Lower lobe of right lung (tissue), 2 donors: ENCODE results near the gene KPNA6. TPM values are rescaled to one million over a fixed set of nuclear protein-coding genes. Genes with fewer than 3 reads are reported as not detected.

Experiments used
- ATAC-seq, 2 donors: fragments of 200-7000 bp; cut with Tn5 transposase; one replicate each; pipeline ENCODE4 v1.9.1; 2020 to 2022; ENCODE audit warnings: mild to moderate bottlenecking in 2 of 2, moderate library complexity in 2 of 2
- DNase-seq: peaks from one replicate; pipeline ENCODE4 v3.0.0-alpha.2; 2020
- H3K27ac ChIP-seq: fragments of 200-600 bp; one replicate; pipeline ENCODE4 v1.8.0; 2022
- H3K27me3 ChIP-seq: fragments of 200-600 bp; one replicate; pipeline ENCODE4 v1.8.0; 2022; ENCODE audit warnings: low read depth
- H3K36me3 ChIP-seq: fragments of 200-600 bp; one replicate; pipeline ENCODE4 v1.8.0; 2022; ENCODE audit warnings: mild to moderate bottlenecking
- H3K4me1 ChIP-seq: fragments of 200-600 bp; one replicate; pipeline ENCODE4 v1.8.0; 2022
- H3K4me3 ChIP-seq: fragments of 200-600 bp; one replicate; pipeline ENCODE4 v1.8.0; 2022; ENCODE audit warnings: mild to moderate bottlenecking
- H3K9me3 ChIP-seq: fragments of 200-600 bp; one replicate; pipeline ENCODE4 v1.8.0; 2022
- intact Hi-C: fragments of 100-400 bp; cut with DNase I; formaldehyde crosslinking; loops from one replicate; pipeline ENCODE4 v1.11.0; 2022
- total RNA-seq: library from RNA; stranded (reverse); fragmentation: NEBNext Ultra II Directional; extraction: Animal tissue kit (Norgen Biotek cat#: 25700); gene quantifications from one replicate; pipeline ENCODE4 v1.2.1, GENCODE V29; 2021
- TF ChIP-seq, protein P1 (sequence below): fragments of 200-600 bp; IDR thresholded peaks from one replicate; pipeline ENCODE4 v1.8.0; 2022; ENCODE audit warnings: antibody characterized with exemption, mild to moderate bottlenecking
- donor health status: DM: no; HTN: yes; CAD: no; lungs with severe emphysema.

Gene KPNA6
- total RNA-seq, 1 donor from 2014 or later, result 57.1 TPM

- Histone ChIP-seq H3K4me3 (peak overlapping the region; percentile 76), H3K36me3 (peaks cover 48% of the 10 kb centered on the region), H3K9me3 (no peaks in the 10 kb centered on the region), H3K4me1 (peaks cover 53% of the 10 kb centered on the region), H3K27ac (peak overlapping the region; percentile 85), H3K27me3 (no peaks in the 10 kb centered on the region)
- no peak for ATAC-seq
- intact Hi-C loops, result no loop called here
- TF ChIP-seq, protein P1, sequence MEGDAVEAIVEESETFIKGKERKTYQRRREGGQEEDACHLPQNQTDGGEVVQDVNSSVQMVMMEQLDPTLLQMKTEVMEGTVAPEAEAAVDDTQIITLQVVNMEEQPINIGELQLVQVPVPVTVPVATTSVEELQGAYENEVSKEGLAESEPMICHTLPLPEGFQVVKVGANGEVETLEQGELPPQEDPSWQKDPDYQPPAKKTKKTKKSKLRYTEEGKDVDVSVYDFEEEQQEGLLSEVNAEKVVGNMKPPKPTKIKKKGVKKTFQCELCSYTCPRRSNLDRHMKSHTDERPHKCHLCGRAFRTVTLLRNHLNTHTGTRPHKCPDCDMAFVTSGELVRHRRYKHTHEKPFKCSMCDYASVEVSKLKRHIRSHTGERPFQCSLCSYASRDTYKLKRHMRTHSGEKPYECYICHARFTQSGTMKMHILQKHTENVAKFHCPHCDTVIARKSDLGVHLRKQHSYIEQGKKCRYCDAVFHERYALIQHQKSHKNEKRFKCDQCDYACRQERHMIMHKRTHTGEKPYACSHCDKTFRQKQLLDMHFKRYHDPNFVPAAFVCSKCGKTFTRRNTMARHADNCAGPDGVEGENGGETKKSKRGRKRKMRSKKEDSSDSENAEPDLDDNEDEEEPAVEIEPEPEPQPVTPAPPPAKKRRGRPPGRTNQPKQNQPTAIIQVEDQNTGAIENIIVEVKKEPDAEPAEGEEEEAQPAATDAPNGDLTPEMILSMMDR, result no peak
- DNase-seq, result no peak
Measured at GRCh38 chr1:32181065-32181464, 73.2 kb downstream of the KPNA6 start.

DNA sequence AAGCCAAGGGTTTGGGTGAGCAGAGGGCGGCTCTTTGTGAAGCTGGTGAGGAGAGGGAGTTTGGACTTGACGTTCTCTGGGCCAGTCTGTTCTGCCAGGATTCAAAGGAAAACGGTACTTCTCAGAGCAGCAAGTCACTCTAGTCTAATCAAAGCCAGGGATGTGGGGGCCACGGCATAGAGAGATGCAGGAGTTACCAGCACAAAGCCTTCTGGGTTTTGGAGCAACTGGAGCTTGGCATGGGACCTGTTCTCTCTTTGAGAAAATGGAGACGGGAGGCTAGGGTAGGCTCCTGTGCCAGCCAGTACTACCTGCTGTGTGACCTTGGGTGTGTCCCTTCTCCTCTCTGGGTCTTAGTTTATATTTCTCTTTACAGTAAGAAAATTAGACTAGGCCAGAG lies 73.7 kb downstream of the KPNA6 start:
- intact Hi-C loops, result no loop called here
- Histone ChIP-seq H3K27me3 (no peaks in the 10 kb centered on the region), H3K36me3 (peaks cover 53% of the 10 kb centered on the region), H3K9me3 (no peaks in the 10 kb centered on the region), H3K27ac (no peak overlapping the region), H3K4me3 (peak overlapping the region; percentile 76), H3K4me1 (peaks cover 55% of the 10 kb centered on the region)
- DNase-seq (no peak), ATAC-seq (no peak)
- TF ChIP-seq, protein P1, result no peak

DNA sequence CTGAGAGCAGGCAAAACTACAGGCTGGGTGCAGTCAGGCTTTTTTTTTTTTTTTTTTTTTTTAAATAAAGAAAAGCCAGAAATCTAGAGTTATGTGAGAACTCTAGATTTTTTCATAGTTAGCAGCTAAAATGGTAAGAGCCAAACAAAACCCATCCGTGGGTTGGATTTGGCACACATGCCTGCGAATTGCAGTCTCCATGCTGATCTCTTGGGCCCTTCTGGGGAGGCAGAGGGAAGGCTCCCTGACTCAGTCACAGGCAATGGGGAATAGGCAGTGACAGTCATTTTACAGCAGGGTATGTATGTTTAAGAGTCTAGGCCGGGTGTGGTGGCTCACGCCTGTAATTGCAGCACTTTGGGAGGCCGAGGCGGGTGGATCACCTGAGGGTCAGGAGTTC lies 74.2 kb downstream of the KPNA6 start:
- no peak for ATAC-seq
- H3K4me3 ChIP-seq, result peak overlapping the region; percentile 76
- no peak for DNase-seq

GRCh38 chr1:32184650-32185049 lies 76.8 kb downstream of the KPNA6 start:
- TF ChIP-seq, protein P1, result no peak
- H3K4me3 ChIP-seq, result no peak overlapping the region
- DNase-seq, result no peak
- intact Hi-C loops, result no loop called here
- no peak overlapping the region for H3K27ac ChIP-seq
- no peak for ATAC-seq
- no peaks in the 10 kb centered on the region for H3K27me3 ChIP-seq
- H3K9me3 ChIP-seq, result no peaks in the 10 kb centered on the region
- peaks cover 47% of the 10 kb centered on the region for H3K4me1 ChIP-seq
- peaks cover 84% of the 10 kb centered on the region for H3K36me3 ChIP-seq

More for the DNA sequence above, 74.2 kb downstream of the KPNA6 start:
- H3K9me3 ChIP-seq, result no peaks in the 10 kb centered on the region
- peaks cover 55% of the 10 kb centered on the region for H3K4me1 ChIP-seq
- intact Hi-C loops, result no loop called here
- H3K27me3 ChIP-seq, result no peaks in the 10 kb centered on the region
- TF ChIP-seq, protein P1, result no peak
- no peak overlapping the region for H3K27ac ChIP-seq
- peaks cover 58% of the 10 kb centered on the region for H3K36me3 ChIP-seq

DNA sequence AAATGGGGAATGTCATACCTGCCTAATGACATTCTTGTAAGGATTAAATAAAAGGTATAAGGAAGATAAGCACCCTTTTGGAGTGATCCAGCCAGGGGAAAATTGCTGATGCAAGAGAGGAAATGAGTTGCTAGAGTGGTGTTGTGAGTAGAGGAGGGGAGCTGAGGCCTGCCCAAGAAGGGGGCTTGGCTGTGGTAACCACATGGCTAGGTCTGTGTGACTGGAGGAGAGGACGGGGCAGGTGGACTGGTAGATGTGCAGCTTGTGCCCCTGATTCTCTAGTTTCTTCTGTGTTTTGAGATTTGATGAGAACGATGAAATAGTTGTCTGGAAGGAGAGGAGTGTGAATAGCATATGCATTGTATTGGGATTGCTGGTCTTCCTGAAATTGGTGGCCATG lies 78.2 kb downstream of the KPNA6 start:
- Histone ChIP-seq H3K9me3 (no peaks in the 10 kb centered on the region), H3K4me3 (no peak overlapping the region), H3K36me3 (peaks cover 98% of the 10 kb centered on the region), H3K27ac (no peak overlapping the region), H3K4me1 (peaks cover 41% of the 10 kb centered on the region), H3K27me3 (no peaks in the 10 kb centered on the region)
- TF ChIP-seq, protein P1, result no peak
- ATAC-seq (no peak), DNase-seq (no peak)
- intact Hi-C loops, result no loop called here

DNA sequence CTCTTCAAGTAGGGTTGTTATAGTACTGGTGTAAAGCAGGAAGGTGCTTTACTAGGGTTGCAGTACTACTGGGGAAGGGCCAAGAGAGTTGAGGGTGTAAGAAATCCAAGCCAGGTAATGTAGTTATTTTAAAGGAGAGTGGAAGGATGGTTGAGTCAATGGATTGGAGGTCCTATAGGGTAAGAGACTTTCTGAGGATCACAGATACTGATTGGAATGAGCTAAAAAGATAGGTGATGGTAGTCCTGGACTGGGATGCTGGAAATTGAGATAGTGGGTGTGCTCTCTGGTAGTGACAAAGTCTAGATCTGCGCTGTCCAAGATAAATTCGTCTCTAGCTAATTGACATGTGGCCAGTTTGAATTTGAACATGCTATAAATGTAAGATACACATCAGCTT lies 78.6 kb downstream of the KPNA6 start:
- H3K4me1 ChIP-seq, result peaks cover 36% of the 10 kb centered on the region
- no peak overlapping the region for H3K4me3 ChIP-seq
- no peak for ATAC-seq
- intact Hi-C loops, result no loop called here
- H3K27ac ChIP-seq, result no peak overlapping the region
- TF ChIP-seq, protein P1, result no peak
- DNase-seq, result no peak
- H3K36me3 ChIP-seq, result peaks cover 100% of the 10 kb centered on the region
- no peaks in the 10 kb centered on the region for H3K9me3 ChIP-seq
- no peaks in the 10 kb centered on the region for H3K27me3 ChIP-seq
